Cardiac muscle cell (in vitro differentiated cells and primary cell): ENCODE results near the gene RASGEF1C. TPM values are rescaled to one million over a fixed set of nuclear protein-coding genes. Genes with fewer than 3 reads are reported as not detected.

Experiments
- DNase-seq, 2 donors: peaks; one replicate each; pipeline versions ENCODE4 v3.0.0 to v3.0.0-alpha.2; 2010 to 2017; ENCODE audit warnings: low read depth in 1 of 2, low spot score in 1 of 2
- H3K27ac ChIP-seq: fragments of 200-600 bp; sonication (generic); 2 replicates; pipeline ENCODE4 v1.5.1; 2016
- H3K27me3 ChIP-seq: fragments of 200-600 bp; sonication (generic); 2 replicates; pipeline ENCODE4 v1.6.0; 2016; ENCODE audit warnings: control low read depth
- H3K36me3 ChIP-seq: fragments of 200-600 bp; sonication (generic); 2 replicates; pipeline ENCODE4 v1.5.1; 2016; ENCODE audit warnings: control low read depth
- H3K4me1 ChIP-seq: fragments of 200-600 bp; sonication (generic); 2 replicates; pipeline ENCODE4 v1.8.1; 2017; ENCODE audit warnings: low read depth, mild to moderate bottlenecking, mixed run types
- H3K4me3 ChIP-seq: fragments of 200-600 bp; sonication (generic); 2 replicates; pipeline ENCODE4 v1.5.1; 2016; ENCODE audit warnings: mild to moderate bottlenecking
- H3K9me3 ChIP-seq: fragments of 200-600 bp; sonication (generic); 2 replicates; pipeline ENCODE4 v1.5.1; 2017; ENCODE audit warnings: low read depth, mild to moderate bottlenecking, control low read depth
- polyA plus RNA-seq: library from polyadenylated mRNA; unstranded; fragments of >200 nt; fragmentation: Nextera tagmentation; extraction: Ambion mirVana; gene quantifications from 2 replicates; pipeline ENCODE4 v1.2.1, GENCODE V29; 2016
- total RNA-seq: library from RNA; depleted of rRNA; stranded (reverse); fragments of >200 nt; gene quantifications from 2 replicates; pipeline ENCODE4 v1.2.3, GENCODE V29; 2016
- TF ChIP-seq, protein P1 (sequence below): IDR thresholded peaks from 2 replicates; pipeline ENCODE4 v1.5.1; 2012; ENCODE audit warnings: low read depth, mild to moderate bottlenecking, low read length

The RASGEF1C gene
- total and polyA plus RNA-seq, 2 experiments from 2014 or later: 1.5 to 2.5 TPM

DNA sequence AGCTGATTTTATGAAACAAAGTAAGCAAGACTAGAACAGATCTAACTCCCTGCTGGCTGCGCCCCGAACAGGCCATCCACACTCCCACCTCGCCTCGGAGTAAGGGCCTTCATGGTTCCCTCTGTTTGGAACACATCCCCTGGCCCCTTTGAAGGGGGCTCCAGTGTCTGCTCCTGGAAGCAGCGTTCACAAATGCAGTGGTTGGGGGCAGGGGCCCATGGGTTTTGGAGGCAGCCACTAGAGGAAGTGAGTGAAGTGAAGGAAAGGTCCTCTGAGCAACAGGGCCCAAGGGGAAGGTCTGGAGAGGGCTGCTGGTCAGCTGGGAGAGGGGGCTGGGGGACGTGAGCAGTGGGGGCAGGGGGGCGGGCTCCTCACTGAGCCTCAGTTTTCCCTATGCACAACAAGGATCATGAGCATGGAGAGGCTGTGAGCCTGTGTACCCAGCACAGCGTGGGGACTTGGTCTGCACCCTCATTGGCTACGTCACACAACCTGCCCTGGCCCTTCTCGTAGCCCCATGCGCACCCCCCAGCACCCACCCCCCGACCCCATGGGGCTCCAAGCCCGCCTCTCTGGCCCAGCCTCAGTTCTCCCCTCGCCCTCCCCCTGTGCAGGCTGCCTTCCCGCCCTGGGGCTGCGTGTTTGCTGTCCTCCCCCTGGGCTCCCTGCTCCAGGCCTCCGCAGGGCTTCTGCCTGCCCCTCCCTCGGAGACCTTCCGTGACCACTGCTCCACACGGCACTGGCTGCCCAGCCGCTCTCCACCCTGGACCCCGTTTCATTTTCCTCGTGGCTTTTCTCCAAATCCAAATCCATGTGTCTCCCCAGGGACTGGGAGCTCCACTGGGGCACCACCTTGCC is 39.5 kb downstream of the RASGEF1C start:
- peaks cover 45% of the 10 kb centered on the region for H3K4me1 ChIP-seq
- TF ChIP-seq, protein P1, sequence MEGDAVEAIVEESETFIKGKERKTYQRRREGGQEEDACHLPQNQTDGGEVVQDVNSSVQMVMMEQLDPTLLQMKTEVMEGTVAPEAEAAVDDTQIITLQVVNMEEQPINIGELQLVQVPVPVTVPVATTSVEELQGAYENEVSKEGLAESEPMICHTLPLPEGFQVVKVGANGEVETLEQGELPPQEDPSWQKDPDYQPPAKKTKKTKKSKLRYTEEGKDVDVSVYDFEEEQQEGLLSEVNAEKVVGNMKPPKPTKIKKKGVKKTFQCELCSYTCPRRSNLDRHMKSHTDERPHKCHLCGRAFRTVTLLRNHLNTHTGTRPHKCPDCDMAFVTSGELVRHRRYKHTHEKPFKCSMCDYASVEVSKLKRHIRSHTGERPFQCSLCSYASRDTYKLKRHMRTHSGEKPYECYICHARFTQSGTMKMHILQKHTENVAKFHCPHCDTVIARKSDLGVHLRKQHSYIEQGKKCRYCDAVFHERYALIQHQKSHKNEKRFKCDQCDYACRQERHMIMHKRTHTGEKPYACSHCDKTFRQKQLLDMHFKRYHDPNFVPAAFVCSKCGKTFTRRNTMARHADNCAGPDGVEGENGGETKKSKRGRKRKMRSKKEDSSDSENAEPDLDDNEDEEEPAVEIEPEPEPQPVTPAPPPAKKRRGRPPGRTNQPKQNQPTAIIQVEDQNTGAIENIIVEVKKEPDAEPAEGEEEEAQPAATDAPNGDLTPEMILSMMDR: no peak
- H3K9me3 ChIP-seq: no peaks in the 10 kb centered on the region
- H3K27ac ChIP-seq: peak overlapping the region; percentile 44
- no peaks in the 10 kb centered on the region for H3K36me3 ChIP-seq
- no peaks in the 10 kb centered on the region for H3K27me3 ChIP-seq
- DNase-seq: no peak
- no peak overlapping the region for H3K4me3 ChIP-seq

DNA sequence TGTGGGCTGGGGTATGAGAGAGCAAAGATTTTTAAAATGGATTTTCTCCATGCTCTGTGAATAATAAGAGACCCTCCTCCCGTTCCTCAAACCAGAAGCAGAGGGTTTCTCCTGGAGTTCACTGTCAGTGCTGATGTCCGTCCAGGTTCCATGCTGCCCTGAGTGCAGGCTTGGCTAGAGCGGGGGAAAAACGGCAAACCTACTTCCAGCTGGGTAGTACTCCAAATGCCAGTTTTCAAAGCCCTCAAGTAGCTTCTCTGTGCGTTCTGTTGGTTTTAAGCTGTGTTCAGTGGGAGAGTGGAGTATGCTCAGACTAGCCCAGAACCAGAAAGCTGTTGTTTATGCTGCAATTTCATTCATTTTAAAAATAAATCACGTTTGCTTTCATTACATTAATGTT is 40.3 kb downstream of the RASGEF1C start:
- Histone ChIP-seq H3K27ac (peak overlapping the region; percentile 44), H3K9me3 (no peaks in the 10 kb centered on the region), H3K4me3 (no peak overlapping the region), H3K36me3 (no peaks in the 10 kb centered on the region), H3K4me1 (peaks cover 45% of the 10 kb centered on the region), H3K27me3 (no peaks in the 10 kb centered on the region)
- TF ChIP-seq, protein P1: no peak
- no peak for DNase-seq

- H3K9me3 ChIP-seq: no peaks in the 10 kb centered on the region
- H3K27me3 ChIP-seq: no peaks in the 10 kb centered on the region
- H3K4me1 ChIP-seq: peaks cover 26% of the 10 kb centered on the region
- H3K27ac ChIP-seq: no peak overlapping the region
- TF ChIP-seq, protein P1: no peak
- no peak for DNase-seq
- H3K4me3 ChIP-seq: no peak overlapping the region
- no peaks in the 10 kb centered on the region for H3K36me3 ChIP-seq
Measured at GRCh38 chr5:180166176-180166575, 42.8 kb downstream of the RASGEF1C start.

- no peaks in the 10 kb centered on the region for H3K4me1 ChIP-seq
- H3K27ac ChIP-seq: no peak overlapping the region
- H3K4me3 ChIP-seq: no peak overlapping the region
- no peaks in the 10 kb centered on the region for H3K9me3 ChIP-seq
- no peaks in the 10 kb centered on the region for H3K27me3 ChIP-seq
- TF ChIP-seq, protein P1: no peak
- DNase-seq: no peak
- no peaks in the 10 kb centered on the region for H3K36me3 ChIP-seq
Measured at GRCh38 chr5:180162304-180162661, 46.7 kb downstream of the RASGEF1C start.

DNA sequence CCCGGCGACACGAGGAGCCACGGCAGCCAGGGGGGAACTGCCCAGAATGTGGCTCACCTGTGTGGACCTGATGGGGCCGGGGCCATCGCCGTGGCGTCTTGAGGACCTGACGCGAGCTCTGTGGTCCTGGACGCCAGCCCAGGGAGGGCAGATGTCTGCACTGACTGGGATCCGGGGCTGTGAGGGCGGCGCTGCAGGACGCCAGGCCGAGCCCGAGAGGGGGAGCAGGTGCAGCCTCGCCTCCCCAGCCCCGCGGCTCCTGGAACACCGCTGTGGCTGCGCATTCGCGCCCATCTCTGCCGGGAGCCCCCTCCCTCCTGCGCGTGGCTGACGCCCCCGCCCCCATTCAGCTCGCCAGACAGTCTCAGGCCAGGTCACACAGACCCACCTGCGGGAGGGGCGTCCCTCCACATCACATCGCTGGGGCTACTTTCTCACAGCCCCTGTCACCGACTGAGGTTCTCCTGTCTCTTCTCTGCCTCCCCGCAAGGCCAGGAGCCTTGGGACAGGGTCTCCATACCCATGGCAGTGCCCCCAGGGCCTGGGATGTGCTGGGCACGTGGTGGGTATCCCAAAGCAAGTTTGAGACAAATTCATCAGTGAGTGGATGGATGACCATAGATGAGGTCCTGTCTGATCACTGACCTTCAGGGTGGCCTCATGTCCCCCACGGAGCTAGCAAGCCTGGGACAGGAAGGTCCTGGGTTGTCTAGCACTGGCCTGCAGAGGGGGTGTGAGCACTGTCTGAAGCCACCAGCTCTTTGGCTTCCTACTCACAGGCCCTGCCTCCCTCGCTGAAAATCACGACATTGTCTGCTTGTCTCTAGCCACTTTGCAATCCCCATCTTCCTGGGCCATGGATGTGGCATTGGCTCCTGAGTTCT is 47.3 kb downstream of the RASGEF1C start:
- Histone ChIP-seq H3K27ac (no peak overlapping the region), H3K36me3 (no peaks in the 10 kb centered on the region), H3K27me3 (no peaks in the 10 kb centered on the region), H3K4me3 (no peak overlapping the region), H3K9me3 (no peaks in the 10 kb centered on the region), H3K4me1 (no peaks in the 10 kb centered on the region)
- no peak for DNase-seq
- TF ChIP-seq, protein P1: peak; percentile 4
